HL-60/S4 (cell line): ENCODE data around the gene RAB11FIP4.
"Not testable (repeated sequence)": the region's sequence is repeated elsewhere in the genome, so short reads cannot be mapped to it uniquely, and the experiment has no call there.

ENCODE experiments used
- in situ Hi-C: fragments of 300-500 bp; cut with MboI; formaldehyde crosslinking; loops from 2 replicates; pipeline ENCODE4 v1.14.3; 2022; ENCODE audit warnings: low sequenced_read_pairs

Gene RAB11FIP4

GRCh38 chr17:31391496-31391949 lies at the start of gene RAB11FIP4:
TSS of gene RAB11FIP4 (plus strand) at chr17:31391675. CDS start at chr17:31391853, 178 bp downstream.
- in situ Hi-C loops = loop anchor here (25.0 kb wide), 1 partner anchor 379 kb away; no protein-coding TSS in a partner anchor

GRCh38 chr17:31345191-31345747 lies 46.2 kb upstream of the RAB11FIP4 start:
- in situ Hi-C loops = not testable (repeated sequence)

- in situ Hi-C loops = no loop called here
These were observed 42.0 kb upstream of the RAB11FIP4 start for GRCh38 chr17:31349454-31349853.

DNA sequence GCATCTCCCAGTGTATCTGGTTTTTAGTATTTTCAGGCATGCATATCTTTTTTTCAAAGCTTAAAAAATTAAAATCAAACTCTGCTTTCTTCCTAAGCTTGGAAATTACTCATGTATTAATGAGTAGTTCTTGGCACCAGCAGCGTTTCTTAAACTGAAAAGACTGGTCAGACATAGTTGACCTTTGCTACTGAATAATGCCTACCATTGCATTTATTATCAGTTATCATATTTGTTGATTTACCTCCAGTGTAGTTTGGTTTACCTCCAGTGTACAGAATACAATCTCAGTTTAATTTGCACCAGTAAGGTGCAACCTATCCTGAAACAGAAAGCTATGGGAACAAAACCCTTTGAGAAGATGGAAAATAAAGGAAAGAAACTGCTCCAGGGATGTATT lies 35.5 kb upstream of the RAB11FIP4 start:
- in situ Hi-C loops = no loop called here

DNA sequence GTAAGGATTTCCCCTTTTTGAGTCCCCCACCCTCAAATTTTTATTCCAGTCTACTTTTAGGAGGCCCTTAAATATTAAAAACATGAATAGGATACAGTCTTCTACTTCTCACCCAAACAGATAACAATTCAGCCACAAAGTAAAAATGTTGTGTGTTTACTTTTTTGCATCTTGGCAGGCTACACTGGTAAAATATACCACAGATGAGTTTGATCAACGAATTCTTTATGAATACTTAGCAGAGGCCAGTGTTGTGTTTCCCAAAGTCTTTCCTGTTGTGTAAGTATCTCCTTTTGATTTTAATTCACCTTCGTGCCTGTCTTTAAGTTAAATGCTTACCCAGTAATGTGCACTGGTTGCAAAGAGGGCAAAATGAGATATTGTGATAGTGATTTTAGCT lies 34.4 kb upstream of the RAB11FIP4 start:
- in situ Hi-C loops = no loop called here

DNA sequence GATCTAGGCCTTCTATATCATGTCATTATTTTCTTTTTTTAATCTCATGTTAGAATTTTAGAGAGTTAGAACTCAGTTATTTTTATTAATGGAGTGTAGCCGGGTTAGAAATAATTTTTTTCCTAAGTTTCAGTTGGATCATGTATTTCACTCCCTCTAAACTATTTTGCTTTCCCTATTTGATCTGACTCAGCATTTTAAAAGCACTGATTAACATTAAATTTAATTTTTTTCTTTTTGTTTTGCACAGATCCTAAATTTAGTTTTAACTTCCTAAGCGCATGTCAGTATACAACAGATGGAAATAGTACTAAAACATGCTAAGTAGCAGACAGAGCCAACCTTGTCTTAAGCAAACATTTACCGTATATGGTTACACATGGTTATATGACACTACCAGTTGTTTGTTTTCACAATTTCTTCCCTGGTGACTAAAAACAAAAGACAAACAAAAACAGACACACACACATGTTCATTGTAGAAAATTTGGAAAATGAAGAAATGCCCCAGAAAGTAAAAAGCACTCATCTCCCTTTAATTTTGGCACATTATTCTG lies 33.6 kb upstream of the RAB11FIP4 start:
- in situ Hi-C loops = no loop called here

- in situ Hi-C loops = no loop called here
These were observed 27.5 kb upstream of the RAB11FIP4 start for GRCh38 chr17:31364012-31364411.

DNA sequence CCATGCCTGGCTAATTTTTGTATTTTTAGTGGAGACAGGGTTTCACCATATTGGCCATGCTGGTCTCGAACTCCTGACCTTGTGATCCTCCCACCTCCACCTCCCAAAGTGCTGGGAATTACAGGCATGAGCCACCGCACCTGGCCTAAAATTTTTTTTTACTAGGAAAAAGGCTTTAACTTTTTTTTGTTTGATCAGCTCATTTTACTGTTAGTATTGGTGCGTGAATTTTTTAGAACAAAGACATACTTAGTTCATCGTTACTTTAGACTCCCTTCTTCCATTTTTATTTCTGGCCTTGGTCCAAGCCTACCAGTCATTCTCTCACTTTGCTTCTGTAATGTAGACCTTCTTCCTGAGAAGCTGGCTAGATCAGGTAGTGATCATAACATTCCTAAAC lies 25.4 kb upstream of the RAB11FIP4 start:
- in situ Hi-C loops = no loop called here

GRCh38 chr17:31369266-31369665 lies 22.2 kb upstream of the RAB11FIP4 start:
- in situ Hi-C loops = no loop called here

DNA sequence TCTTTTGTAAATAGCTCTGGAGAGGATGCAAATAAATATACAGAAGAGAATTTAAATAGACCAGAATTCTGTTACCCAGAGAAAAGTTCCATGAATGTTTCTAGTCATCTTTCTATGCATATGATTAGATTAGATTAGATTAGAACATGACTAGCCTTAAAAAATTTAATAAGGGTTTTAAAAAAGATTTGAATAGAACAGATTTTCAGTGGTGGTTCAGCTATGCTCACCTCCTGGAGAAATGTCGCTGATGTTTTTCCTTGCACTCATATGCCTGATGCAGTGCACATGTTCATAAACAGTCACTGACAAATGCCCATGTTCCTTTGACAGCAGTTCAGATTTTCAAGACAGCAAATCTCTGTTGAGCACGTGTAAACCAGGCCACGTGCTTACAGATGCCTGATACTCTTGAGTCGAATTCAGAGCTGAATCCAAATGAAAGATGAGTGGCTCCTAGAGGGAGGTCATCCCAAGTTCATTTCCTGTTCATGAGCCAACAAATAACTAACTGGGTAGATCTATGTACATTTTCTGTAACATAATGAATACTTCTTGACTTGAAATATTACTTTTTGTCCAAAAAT lies 19.9 kb upstream of the RAB11FIP4 start:
- in situ Hi-C loops = no loop called here

- in situ Hi-C loops = no loop called here
These were observed 18.1 kb upstream of the RAB11FIP4 start for GRCh38 chr17:31373150-31374093.

- in situ Hi-C loops = no loop called here
These were observed 17.4 kb upstream of the RAB11FIP4 start for GRCh38 chr17:31374094-31374447.

DNA sequence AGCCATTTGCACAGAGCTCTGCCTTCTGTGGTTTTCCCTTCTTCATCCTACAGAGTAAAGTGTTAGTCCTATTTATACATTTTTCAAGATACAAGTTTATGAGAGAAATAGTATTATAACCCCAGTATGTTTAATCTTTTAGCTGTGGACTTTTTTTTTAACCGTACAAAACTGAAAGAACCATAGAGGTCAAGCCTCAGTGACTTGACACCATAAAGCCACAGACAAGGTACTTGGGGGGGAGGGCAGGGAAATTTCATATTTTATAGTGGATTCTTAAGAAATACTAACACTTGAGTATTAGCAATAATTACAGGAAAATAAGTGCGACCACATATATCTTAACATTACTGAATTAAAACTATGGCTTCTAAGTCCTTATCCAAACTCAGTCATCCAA lies 17.0 kb upstream of the RAB11FIP4 start:
- in situ Hi-C loops = no loop called here

DNA sequence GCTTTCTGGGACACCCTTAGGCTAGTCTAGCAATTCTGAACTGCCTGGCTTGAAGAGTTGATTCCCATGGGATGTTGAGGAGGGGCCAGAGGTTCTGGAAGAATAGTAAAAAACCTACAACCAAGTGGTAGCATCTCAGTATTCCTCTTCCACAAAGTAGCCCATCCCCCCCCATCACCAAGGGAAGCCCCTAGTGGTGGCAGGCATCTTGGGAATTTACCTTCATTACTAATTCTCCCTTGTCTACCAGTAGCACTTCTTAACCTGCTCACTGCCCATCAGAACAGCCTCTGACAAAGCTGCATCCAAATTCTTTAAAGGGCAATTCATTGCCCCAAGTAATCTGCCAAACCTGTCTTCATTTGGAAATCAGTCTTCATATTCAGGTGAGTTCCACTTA lies 12.8 kb upstream of the RAB11FIP4 start:
- in situ Hi-C loops = loop anchor here (25.0 kb wide), 1 partner anchor 366 kb away; no protein-coding TSS in a partner anchor

DNA sequence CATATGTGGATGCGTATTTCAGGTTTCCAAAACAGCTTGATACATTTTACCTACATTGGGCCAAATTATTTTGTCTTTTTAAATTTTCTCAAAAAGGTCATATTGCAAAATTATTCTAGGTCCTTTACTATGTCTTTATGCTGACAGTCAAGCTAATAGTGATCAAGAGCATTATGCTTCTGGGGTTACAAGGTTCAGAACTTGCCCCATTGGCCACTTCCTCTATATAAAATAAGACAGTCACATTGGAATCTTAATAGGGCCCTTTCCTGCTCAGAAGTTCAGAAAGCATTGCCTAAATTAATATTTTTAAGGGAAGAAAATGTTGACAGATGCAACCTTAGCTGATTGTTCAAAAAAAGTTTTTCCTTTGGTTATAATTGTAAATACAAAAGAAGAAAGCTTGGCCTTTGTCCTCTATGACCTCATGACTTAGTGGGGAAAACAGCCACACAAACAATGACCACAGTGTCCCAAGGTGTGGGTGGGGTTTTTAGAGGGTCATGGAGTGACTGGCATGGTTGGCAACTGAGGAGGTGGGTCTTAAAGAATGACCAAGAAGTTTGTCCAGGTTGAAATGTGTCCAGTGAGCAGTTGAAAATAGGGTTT lies 11.8 kb upstream of the RAB11FIP4 start:
- in situ Hi-C loops = loop anchor here (25.0 kb wide), 1 partner anchor 367 kb away; no protein-coding TSS in a partner anchor

DNA sequence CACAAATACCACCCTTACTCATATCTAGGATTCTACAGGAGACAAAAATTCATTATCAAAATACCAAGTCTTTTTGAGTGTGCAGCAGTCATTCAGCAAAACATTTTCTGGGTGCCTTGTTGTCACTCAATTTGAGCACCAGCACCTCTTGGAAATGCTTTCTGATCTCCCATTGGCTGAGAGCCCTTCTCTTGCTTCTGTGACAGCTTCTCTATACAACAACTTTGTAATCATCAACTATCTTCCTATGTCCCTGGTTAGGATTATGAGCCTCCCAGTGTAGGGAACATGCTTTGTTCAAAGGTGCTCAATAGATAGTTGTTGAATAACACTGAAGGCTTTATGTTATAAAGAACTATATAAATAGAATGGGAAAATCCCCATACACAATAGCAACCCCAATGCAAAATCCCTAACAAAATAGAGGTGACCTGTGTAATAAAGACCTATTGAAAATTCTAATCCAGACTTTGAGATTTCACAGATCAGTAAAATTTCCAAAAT lies 10.3 kb upstream of the RAB11FIP4 start:
- in situ Hi-C loops = loop anchor here (25.0 kb wide), 1 partner anchor 369 kb away; no protein-coding TSS in a partner anchor

- in situ Hi-C loops = loop anchor here (25.0 kb wide), 1 partner anchor 370 kb away; no protein-coding TSS in a partner anchor
These were observed 8.7 kb upstream of the RAB11FIP4 start for GRCh38 chr17:31382668-31383275.

GRCh38 chr17:31383488-31383887 lies 8.0 kb upstream of the RAB11FIP4 start:
- in situ Hi-C loops = loop anchor here (25.0 kb wide), 1 partner anchor 371 kb away; no protein-coding TSS in a partner anchor

GRCh38 chr17:31385428-31386285 lies 5.8 kb upstream of the RAB11FIP4 start:
- in situ Hi-C loops = loop anchor here (25.0 kb wide), 1 partner anchor 373 kb away; no protein-coding TSS in a partner anchor
